ENCODE data around the gene TRAM2.
"Not testable (repeated sequence)": the region's sequence is repeated elsewhere in the genome, so short reads cannot be mapped to it uniquely, and the experiment has no call there.

Gene TRAM2

DNA sequence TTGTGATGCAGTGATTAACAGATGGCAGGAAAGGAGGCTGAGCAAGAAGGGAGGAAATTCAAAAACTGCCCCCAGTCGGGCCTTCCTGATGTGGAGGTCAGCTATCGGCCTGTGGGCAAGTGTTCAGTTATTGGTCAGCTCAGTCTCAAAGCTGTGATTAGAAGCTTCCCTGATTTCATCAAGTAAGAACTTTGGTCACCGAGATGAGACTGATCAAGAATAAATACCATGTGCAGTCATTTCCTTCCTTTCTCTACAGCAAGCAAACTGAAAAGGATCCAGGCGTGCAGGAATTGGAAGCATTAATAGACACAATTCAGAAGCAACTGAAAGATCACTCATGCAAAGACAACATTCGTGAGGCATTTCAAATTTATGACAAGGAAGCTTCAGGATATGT, 87.0 kb downstream of the TRAM2 start:
- no peak for DNase-seq (ENCODE audit: low read depth in 2 of 2)

DNA sequence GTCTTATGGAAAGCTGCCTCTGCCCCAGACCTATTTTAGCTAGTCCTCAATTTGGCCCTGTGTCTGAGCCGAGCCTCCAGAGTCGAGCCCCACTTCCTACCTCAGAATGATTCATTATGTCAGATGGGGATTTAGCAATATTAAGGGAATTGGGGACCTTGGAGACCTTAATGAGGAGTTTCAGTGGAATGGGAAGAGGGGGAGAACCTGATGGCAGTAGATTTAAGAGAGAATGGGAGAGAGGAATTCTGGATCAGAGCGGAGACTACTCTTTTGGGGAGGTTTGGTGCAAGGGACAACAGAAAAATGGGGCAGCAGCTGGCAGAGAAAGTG, 93.2 kb downstream of the TRAM2 start:
- DNase-seq (ENCODE audit: low read depth in 2 of 2): no peak

- DNase-seq (ENCODE audit: low read depth in 2 of 2): no peak
Measured at GRCh38 chr6:52482903-52483670, 93.8 kb downstream of the TRAM2 start.

GRCh38 chr6:52475307-52475706, 101.6 kb downstream of the TRAM2 start:
- DNase-seq (ENCODE audit: low read depth in 2 of 2): no peak

GRCh38 chr6:52474173-52474572, 102.7 kb downstream of the TRAM2 start:
- DNase-seq (ENCODE audit: low read depth in 2 of 2): no peak

DNA sequence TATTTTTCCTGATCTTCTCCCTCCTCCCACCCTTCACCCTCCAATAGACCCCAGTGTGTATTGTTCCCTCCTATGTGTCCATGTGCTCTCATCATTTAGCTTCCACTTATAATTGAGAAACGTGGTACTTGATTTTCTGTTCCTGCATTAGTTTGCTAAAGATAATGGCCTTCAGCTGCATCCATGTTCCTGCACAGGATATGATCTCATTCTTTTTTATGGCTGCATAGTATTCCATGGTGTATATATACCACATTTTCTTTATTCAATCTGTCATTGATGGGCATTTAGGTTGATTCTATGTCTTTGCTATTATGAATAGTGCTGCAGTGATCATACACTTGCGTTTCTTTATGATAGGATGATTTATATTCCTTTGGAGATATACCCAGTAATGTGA, 115.7 kb downstream of the TRAM2 start:
- not testable (repeated sequence) for DNase-seq (ENCODE audit: low read depth in 2 of 2)

- no peak for DNase-seq (ENCODE audit: low read depth in 2 of 2)
Measured at GRCh38 chr6:52457096-52457495, 119.8 kb downstream of the TRAM2 start.

DNA sequence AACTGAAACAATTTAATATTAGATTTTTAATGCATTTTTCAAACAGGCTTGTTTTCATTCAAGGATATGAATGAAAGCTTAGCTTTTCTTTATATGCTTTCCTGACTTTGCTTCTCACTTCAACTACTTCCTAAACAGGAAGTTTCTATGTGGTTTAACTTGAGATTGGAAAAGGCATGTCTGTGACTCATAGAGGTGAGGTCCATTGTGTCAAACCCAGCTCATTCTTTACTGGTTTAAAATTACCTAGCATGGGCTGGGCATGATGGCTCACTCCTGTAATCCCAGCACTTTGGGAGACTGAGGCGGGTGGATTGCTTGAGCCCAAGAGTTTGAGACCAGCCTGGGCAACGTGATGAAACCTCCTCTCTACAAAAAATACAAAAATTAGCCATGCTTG, 122.3 kb downstream of the TRAM2 start:
- DNase-seq (ENCODE audit: low read depth in 2 of 2): no peak
